GM04503 (cell line): ENCODE results near the gene CA5A.
A peak's percentile ranks its signal among the peaks of the same experiment; 100 is the strongest.
"Not testable (repeated sequence)": the region's sequence is repeated elsewhere in the genome, so short reads cannot be mapped to it uniquely, and the experiment has no call there.

ENCODE experiments used
- DNase-seq: peaks from one replicate; pipeline ENCODE4 v3.0.0-alpha.2; 2012; ENCODE audit warnings: low read depth

The CA5A gene

GRCh38 chr16:87936375-87937230, at the start of gene CA5A:
Gene CA5A, minus strand, starts transcription at chr16:87936529. Its CDS starts 79 bp downstream, at chr16:87936450.
- DNase-seq: no peak

DNA sequence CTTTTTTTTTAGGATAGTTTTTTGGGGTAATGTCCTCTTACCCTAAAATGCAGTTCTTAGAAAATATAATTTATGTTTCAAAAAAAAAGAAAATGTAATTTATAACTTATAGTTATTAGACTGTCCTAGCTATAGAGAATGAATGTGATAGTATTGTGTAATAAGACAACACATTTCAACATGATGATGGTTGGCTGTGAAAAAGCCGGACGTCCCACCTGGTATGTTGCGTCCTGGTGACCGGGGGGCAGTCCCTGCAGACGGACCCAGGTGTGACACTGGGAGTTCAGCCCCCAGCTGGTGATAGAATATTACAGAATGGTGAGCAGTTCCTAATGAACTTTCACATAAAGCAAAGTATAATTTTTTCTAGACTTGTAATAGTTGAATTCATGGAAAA, 49.2 kb upstream of the CA5A start:
- not testable (repeated sequence) for DNase-seq

DNA sequence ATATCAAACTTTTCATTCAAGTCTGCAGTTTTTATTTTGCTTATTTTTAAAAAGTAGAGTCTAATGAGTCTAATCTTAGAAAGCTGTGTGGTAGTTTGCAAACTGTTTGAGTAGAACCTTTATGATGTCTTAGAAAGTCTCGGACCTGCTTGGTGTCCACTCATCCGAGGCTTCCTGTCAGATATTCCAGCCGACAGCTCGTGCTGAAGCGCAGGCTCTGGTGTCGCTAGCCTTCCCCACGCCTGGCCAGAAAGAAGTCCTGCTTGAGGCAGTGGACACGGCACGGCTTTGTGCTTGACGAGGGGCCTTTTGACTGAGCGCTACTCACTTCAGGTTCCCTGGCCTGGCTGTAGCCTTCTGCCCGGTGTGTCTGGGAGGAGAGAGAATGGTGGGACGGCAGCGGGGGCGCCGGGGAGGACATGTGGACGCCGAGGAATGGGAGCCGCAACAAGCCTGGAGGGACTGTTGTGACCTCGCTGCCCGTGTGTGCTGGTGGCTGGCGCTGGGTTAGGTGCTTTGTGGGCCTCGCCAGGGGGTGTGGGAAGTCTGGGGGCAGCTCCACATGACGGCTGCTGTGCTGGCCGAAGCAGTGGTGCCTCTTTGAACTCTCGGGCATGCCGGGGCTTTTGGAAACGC, 48.4 kb upstream of the CA5A start:
- DNase-seq: no peak

DNA sequence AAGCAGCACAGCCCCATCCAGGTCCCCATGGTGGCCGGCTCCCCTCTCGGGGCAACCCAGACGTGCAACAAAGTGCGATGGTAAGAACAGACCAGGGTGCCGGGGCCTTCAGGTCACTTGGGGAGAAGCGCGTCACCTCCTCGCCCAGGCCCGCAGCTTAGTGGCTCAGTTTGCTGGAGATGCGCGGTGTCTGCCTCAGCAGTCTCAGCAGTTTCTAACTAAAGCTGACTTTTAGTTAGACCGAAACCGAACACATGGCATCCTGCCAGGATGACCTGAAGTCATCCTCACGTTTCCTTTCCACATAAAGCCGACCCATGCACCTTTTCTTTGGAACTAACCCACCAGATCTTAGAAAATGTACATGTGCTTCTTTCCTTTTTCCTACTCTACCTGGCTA, 47.9 kb upstream of the CA5A start:
- not testable (repeated sequence) for DNase-seq

GRCh38 chr16:87983737-87984097, 47.4 kb upstream of the CA5A start:
- DNase-seq: not testable (repeated sequence)

- DNase-seq: not testable (repeated sequence)
Observed at GRCh38 chr16:87983072-87983736, 46.9 kb upstream of the CA5A start.

DNA sequence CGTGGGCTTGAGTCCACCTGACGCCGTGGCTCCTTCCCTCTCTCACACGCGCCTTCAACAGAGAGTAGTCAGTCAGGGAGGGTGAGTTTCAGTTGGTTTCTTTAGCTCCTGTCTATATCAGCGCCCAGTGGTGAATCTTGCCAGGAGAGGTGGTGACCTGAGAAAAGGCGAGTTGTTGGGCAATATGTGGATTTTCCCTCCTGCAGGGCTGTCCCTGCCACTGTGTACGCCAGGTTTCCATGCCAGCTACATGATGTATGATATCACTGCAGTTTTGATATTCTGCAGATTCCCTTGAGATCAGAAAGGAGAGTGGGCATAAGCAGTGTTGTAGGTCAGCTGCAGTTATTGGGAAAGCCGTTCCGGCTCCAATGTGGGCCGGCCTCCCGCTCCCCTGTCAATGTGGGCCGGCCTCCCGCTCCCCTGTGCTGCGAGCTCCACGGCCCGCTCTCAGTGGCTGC, 46.3 kb upstream of the CA5A start:
- DNase-seq: no peak

- DNase-seq: not testable (repeated sequence)
Observed at GRCh38 chr16:87981376-87981775, 45.0 kb upstream of the CA5A start.

GRCh38 chr16:87979911-87980630, 43.7 kb upstream of the CA5A start:
- DNase-seq: not testable (repeated sequence)

GRCh38 chr16:87979352-87979751, 43.0 kb upstream of the CA5A start:
- no peak for DNase-seq

DNA sequence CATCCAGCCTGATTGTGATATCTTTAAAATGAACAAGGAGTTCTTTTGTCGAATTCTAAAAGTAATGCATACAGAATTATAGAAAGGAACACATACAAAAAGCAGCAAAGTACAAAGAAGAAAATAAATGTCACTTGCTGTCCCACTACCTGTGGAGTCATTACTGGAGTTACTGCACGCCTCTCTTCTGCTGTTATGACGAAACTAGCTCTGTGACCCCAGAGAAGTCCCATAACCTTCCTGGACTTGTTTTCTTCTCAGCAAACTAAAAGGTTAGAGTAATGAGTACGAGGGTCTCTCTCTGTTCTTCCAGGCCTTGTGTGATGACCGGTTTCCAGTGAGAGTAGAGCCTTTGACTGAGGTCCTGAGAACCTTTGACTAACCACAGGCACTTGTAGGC, 41.8 kb upstream of the CA5A start:
- DNase-seq: no peak

- DNase-seq: no peak
Observed at GRCh38 chr16:87976665-87977064, 40.3 kb upstream of the CA5A start.

- no peak for DNase-seq
Observed at GRCh38 chr16:87974178-87974577, 37.8 kb upstream of the CA5A start.

DNA sequence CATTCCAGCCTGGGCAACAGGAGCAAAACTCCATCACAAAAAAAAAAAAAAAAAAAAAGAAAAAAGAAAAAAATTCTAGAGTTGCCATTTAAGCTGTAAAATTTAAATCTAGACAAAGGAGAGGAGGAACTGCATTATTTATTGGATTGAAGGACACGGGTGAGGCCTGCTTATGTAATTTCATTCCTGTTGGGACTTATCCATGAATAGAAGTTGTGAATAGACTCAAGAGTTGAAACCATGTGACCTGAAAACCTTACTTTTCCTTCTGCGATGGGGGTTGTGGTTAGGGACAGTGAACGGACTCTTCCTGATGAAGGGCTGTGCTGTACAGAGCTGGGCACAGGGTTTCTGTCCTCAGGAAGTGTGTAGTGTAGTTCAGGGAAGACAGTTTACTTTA, 37.4 kb upstream of the CA5A start:
- DNase-seq: no peak

DNA sequence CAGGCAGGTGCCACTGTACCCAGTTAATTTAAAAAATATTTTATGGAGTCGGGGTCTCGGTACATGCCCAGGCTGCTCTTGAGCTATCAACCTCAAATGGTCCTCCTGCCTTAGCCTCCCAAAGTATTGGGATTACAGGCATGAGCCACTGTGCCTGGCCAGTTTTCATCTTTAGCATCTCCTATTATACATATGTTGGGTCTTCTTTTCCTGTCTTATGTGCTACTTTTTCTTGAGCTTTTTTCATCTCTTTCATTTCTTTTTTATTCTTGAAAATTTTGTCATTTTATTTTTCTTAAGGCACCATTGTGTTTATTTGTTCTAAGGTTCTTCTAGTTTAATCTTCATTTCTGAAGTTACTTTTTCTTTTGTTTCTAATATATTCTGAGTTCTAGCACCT, 35.6 kb upstream of the CA5A start:
- DNase-seq: no peak

DNA sequence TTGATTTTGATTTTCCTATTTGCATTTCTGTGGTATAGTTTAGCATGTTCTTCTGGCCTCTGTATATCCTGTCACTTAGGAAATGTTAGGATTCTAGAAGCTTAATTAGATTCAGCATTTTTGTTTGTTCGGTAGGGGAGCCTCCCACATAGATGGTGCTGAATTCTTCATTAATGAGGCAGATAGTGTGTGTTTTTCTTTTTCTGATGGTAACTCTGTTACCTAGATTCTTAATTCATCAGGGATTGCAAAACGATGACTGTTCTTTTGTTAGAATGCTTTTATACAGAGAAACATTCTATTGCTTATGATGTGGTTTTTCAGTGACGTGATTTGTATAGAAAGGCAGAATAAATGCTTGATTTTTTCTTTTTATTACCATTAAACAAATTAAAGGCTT, 33.9 kb upstream of the CA5A start:
- DNase-seq: peak; percentile 33

DNA sequence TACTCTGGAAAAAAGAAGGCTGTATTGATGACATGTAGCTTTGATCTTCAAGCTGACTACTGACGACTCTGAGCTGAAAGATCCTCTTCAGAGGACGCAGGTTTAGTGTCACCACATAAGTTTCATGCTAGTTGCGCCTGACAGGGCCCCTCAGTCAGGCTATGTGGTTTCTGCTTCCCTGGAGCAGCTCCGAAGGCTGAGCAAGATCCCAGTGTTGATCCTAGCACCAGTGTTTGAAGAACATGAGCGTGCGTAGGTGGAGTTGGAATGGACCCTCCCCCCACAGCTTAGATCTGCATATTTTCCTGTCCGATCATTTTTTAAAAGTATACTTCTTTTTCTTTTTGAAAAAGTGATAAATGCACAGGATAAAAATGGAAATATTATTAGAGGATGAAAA, 32.2 kb upstream of the CA5A start:
- no peak for DNase-seq

DNA sequence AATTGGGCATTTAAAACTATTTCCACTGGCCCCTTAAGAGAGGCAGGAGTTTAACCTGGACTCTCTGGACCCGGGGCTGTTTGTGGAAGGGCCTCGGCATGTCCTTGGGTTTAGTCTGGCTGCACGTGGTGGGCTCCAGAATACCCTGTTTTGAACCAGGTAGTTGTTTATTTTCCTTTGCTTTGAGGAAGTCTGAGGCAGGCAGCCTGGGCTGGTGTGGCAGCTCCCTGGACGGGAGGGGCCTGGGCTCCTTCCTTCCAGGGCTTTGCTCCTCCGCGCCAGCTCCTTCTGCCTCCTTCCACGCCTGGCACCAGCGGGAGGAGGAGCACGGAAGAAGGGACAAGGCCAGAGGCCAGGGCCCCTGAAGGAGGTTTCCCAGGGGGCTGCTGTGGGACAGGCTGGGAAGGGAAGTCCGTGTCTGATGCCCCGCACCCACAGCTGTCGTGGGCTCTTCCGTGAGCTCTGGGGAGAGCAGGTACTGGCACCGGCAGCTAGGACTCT, 30.4 kb upstream of the CA5A start:
- no peak for DNase-seq

DNA sequence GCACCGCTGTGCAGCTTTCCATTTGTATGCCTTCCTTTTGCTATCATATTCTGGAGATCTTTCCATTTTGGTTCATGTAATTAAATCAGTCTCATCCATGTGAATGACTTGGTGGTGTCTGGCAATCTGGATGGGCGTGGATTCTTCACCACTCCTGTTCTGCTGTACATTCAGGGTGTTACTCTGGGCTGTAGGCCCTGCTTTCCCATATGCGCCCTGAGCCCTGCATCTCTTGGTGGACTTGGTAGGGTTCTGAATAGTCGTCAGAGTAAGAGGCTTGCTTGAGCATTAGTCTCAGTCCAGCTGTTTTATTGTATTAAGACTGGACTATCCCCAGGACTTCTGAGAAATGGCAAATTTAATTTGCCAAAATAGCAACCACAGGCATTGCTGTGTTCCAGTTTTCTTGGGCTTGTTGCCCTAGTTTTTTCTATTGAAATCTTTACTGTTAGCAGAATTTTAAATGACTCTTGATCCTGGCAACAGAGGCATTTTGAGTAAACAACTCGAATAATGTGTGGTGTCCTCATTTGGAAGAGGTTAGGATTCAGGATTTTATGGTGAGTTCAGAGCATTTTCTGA, 29.8 kb upstream of the CA5A start:
- DNase-seq: peak; percentile 74

- no peak for DNase-seq
Observed at GRCh38 chr16:87965417-87965816, 29.1 kb upstream of the CA5A start.

- DNase-seq: no peak
Observed at GRCh38 chr16:87964049-87964659, 27.8 kb upstream of the CA5A start.
